Brain microvascular endothelial cell (primary cell): ENCODE data around the gene NFE2L3.
A peak's percentile ranks its signal among the peaks of the same experiment; 100 is the strongest.

Source experiments
- DNase-seq: peaks from one replicate; pipeline ENCODE4 v3.0.0-alpha.2; 2020
- H3K27ac ChIP-seq: fragments of 250-450 bp; sonication (Bioruptor Pico); 2 replicates; pipeline ENCODE4 v1.5.1; 2020; ENCODE audit warnings: mild to moderate bottlenecking, moderate library complexity
- H3K27me3 ChIP-seq: fragments of 250-450 bp; sonication (Bioruptor Pico); replicated peaks from 2 replicates; pipeline ENCODE4 v1.5.1; 2020; ENCODE audit warnings: mild to moderate bottlenecking
- H3K36me3 ChIP-seq: fragments of 250-450 bp; sonication (Bioruptor Pico); replicated peaks from 2 replicates; pipeline ENCODE4 v1.5.1; 2020; ENCODE audit warnings: mild to moderate bottlenecking
- H3K4me3 ChIP-seq: 2 replicates; pipeline ENCODE4 v1.5.1; 2011; ENCODE audit warnings: low read depth, mild to moderate bottlenecking, control low read depth, low read length, moderate library complexity
- CTCF ChIP-seq: IDR thresholded peaks from 2 replicates; pipeline ENCODE4 v1.5.1; 2011; ENCODE audit warnings: low read depth, mild to moderate bottlenecking, moderate library complexity, low read length, control low read depth, inconsistent platforms; ENCODE audit errors: missing control alignments
- in situ Hi-C: cut with HindIII; loops from 2 replicates; pipeline ENCODE4 v1.10.0; 2017; ENCODE audit warnings: low sequenced_read_pairs, low pct_ligation_motif_present

Gene NFE2L3

DNA sequence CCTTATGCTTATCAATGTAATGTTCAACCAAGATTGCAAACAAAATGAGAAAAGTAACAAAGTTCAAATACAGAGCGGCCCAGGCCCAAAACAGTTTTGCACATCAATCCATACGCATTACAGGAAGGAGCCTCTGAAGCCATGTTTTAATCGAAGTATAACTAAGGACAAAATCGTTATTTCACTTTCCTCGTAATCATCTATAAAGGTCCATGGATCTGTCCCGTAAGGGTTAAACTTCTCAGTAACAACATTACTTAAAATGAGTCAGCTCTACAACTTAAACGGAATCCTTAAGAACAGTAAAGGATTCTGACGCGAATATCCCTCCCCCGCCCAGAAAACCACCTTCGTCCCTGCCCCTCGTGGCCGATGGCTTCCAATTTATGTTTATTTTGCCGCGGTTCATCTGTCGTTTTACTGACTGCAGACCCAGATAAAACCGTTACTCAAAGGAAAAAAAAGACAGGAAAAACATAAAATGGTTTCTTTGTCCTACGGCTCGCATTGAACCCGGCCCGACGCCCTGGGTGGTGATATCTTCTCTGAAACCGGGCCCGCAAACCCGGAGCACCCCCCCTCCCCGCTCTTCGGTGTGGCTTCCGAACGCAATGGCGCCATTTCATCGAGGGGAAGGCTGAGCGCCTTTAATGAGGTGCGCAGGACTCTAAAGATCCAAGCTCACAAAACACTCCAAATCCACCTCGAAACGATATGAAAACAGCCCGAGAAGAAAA, 47.5 kb downstream of the NFE2L3 start:
- in situ Hi-C loops = no loop called here
- no peak for DNase-seq
- Histone ChIP-seq H3K4me3 (peak overlapping the region; percentile 98), H3K27ac (peak overlapping the region; percentile 81), H3K36me3 (peaks cover 40% of the 10 kb centered on the region), H3K27me3 (no peaks in the 10 kb centered on the region)
- no peak for TF ChIP-seq CTCF

- in situ Hi-C loops = no loop called here
- no peak for DNase-seq
- Histone ChIP-seq H3K4me3 (peak overlapping the region; percentile 98), H3K36me3 (peaks cover 36% of the 10 kb centered on the region), H3K27me3 (no peaks in the 10 kb centered on the region), H3K27ac (peak overlapping the region; percentile 81)
- no peak for TF ChIP-seq CTCF
Observed at GRCh38 chr7:26200038-26200443, 48.0 kb downstream of the NFE2L3 start.

DNA sequence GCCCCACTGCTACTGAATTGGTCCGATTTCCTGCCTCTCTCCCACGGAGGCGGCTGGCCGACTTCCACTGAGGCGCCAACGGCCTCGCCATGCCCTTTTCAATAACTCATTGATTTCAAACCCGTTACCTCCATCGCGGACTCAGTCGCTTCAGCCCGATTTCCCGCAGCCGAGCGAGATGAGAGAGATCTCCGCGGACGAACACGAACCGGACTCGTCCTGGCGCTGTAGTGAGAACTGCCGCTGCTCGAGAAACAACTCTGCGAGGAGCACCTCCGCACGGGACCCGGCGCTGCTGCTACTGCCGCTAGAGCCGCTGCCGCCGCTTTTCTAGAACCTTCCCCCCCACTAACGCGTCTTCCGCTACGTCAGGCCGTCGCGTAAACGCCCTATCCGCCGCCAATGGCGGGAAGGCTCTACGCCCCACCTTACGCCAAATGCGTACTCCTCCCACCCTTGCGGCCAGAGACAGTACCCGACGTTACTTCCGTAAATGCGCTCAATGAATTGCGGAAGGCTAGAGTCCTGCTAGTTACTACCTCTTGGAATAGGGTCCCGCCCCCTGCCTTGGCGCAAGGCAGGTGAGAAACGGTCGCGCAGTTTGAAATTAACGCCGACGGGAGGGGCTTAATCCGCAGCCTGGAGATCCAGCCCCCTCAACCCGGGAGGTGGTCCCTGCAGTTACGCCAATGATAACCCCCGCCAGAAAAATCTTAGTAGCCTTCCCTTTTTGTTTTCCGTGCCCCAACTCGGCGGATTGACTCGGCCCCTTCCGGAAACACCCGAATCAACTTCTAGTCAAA, 48.6 kb downstream of the NFE2L3 start, which contains the start of gene HNRNPA2B1:
Gene HNRNPA2B1, minus strand, starts transcription at position 303 of the 803 bp plus-strand sequence. Its CDS starts 169 bp downstream, at position 134.
- TF ChIP-seq CTCF = peak; percentile 1
- DNase-seq = peak; percentile 97
- Histone ChIP-seq H3K36me3 (peaks cover 30% of the 10 kb centered on the region), H3K4me3 (peak within 1 kb of the TSS; percentile 98), H3K27me3 (no peaks in the 10 kb centered on the region), H3K27ac (peak within 1 kb of the TSS; percentile 88)
- in situ Hi-C loops = no loop called here

GRCh38 chr7:26201247-26202018, 49.4 kb downstream of the NFE2L3 start, which contains the start of gene CBX3:
TSS of gene CBX3 (plus strand) at chr7:26201745. CDS start at chr7:26202999, 1,254 bp downstream.
- in situ Hi-C loops = no loop called here
- Histone ChIP-seq H3K27me3 (no peaks in the 10 kb centered on the region), H3K4me3 (peak within 1 kb of the TSS; percentile 98), H3K36me3 (peaks cover 22% of the 10 kb centered on the region), H3K27ac (peak within 1 kb of the TSS; percentile 88)
- no peak for TF ChIP-seq CTCF
- peak; percentile 48 for DNase-seq

GRCh38 chr7:26202019-26202990, 50.3 kb downstream of the NFE2L3 start:
- no peaks in the 10 kb centered on the region for H3K27me3 ChIP-seq
- no peak for TF ChIP-seq CTCF
- peak overlapping the region; percentile 88 for H3K27ac ChIP-seq
- peaks cover 18% of the 10 kb centered on the region for H3K36me3 ChIP-seq
- in situ Hi-C loops = no loop called here
- no peak for DNase-seq
- peak overlapping the region; percentile 98 for H3K4me3 ChIP-seq
